Chondrocyte (in vitro differentiated cells): ENCODE measurements around the gene HSPA1B. TPM values are rescaled to one million over a fixed set of nuclear protein-coding genes. Genes with fewer than 3 reads are reported as not detected.

Source experiments
- DNase-seq: peaks from one replicate; pipeline ENCODE4 v3.0.0; 2021; ENCODE audit warnings: mixed read lengths, low spot score
- H3K27ac Mint-ChIP-seq: one replicate; pipeline ENCODE4 v1.8.0; 2021; ENCODE audit warnings: mild to moderate bottlenecking, moderate library complexity, mixed read lengths; ENCODE audit not compliant: unreplicated experiment
- H3K27me3 Mint-ChIP-seq: 2 replicates; pipeline ENCODE4 v1.8.0; 2021; ENCODE audit warnings: low read depth, mixed read lengths
- H3K36me3 Mint-ChIP-seq: 2 replicates; pipeline ENCODE4 v1.8.0; 2021; ENCODE audit warnings: low read depth, mixed read lengths
- H3K4me1 Mint-ChIP-seq: 2 replicates; pipeline ENCODE4 v1.8.0; 2021; ENCODE audit warnings: low read depth, mild to moderate bottlenecking, mixed read lengths
- H3K4me3 Mint-ChIP-seq: one replicate; pipeline ENCODE4 v1.8.0; 2021; ENCODE audit warnings: mild to moderate bottlenecking, moderate library complexity, mixed read lengths; ENCODE audit not compliant: unreplicated experiment
- H3K9me3 Mint-ChIP-seq: 2 replicates; pipeline ENCODE4 v1.8.0; 2021; ENCODE audit warnings: low read depth, mixed read lengths
- CTCF ChIP-seq: fragments of 200-600 bp; sonication (generic); IDR thresholded peaks from 2 replicates; pipeline ENCODE4 v1.5.0; 2021; ENCODE audit warnings: antibody characterized with exemption, mild to moderate bottlenecking, moderate library complexity
- total RNA-seq: library from RNA; stranded (reverse); gene quantifications from 3 replicates; pipeline ENCODE4 v1.2.1, GENCODE V29; 2021

The HSPA1B gene
- total RNA-seq, 1 donor from 2014 or later, result 46.8 TPM

- no peaks in the 10 kb centered on the region for H3K27me3 Mint-ChIP-seq
- TF ChIP-seq CTCF, result no peak
- no peak overlapping the region for H3K4me3 Mint-ChIP-seq
- no peaks in the 10 kb centered on the region for H3K4me1 Mint-ChIP-seq
- H3K36me3 Mint-ChIP-seq, result peaks cover 27% of the 10 kb centered on the region
- H3K27ac Mint-ChIP-seq, result no peak overlapping the region
- no peak for DNase-seq
- H3K9me3 Mint-ChIP-seq, result no peaks in the 10 kb centered on the region
These were observed 51.6 kb downstream of the HSPA1B start for GRCh38 chr6:31879143-31879542.

Other genes starting within 250 kb of the HSPA1B start
- gene LTB, start 245.3 kb upstream of the HSPA1B start, total RNA-seq, result not detected in 3 replicates
- gene LST1, start 241.5 kb upstream of the HSPA1B start, total RNA-seq, result not detected in 3 replicates
- gene NCR3, start 234.7 kb upstream of the HSPA1B start, total RNA-seq, result not detected in 3 replicates
- gene AIF1, start 212.5 kb upstream of the HSPA1B start, total RNA-seq, result not detected in 3 replicates
- gene PRRC2A, start 207.0 kb upstream of the HSPA1B start, total RNA-seq, result 156 to 185 TPM (median 157 TPM) in 3 replicates
- gene BAG6, start 175.1 kb upstream of the HSPA1B start, total RNA-seq, result 253 to 308 TPM (median 262 TPM) in 3 replicates
- gene APOM, start 171.8 kb upstream of the HSPA1B start, total RNA-seq, result 0.85 to 1.2 TPM in 2 of 3 replicates, not detected in the other
- gene C6orf47, start 167.0 kb upstream of the HSPA1B start, total RNA-seq, result 19.1 to 20.3 TPM (median 20.2 TPM) in 3 replicates
- 12.0 to 15.4 TPM (median 13.9 TPM) in 3 replicates for gene GPANK1, start 162.7 kb upstream of the HSPA1B start, total RNA-seq
- gene CSNK2B, start 161.7 kb upstream of the HSPA1B start, total RNA-seq, result 116 to 126 TPM (median 122 TPM) in 3 replicates
- 10.2 to 14.3 TPM (median 11.7 TPM) in 3 replicates for gene LY6G5B, start 157.8 kb upstream of the HSPA1B start, total RNA-seq
- 1.3 to 3.6 TPM (median 2.4 TPM) in 3 replicates for gene LY6G5C, start 146.7 kb upstream of the HSPA1B start, total RNA-seq
- 27.8 to 33.9 TPM (median 32.3 TPM) in 3 replicates for gene ABHD16A, start 124.4 kb upstream of the HSPA1B start, total RNA-seq
- not detected in 3 replicates for gene LY6G6F, start 120.9 kb upstream of the HSPA1B start, total RNA-seq
- gene LY6G6D, start 112.4 kb upstream of the HSPA1B start, total RNA-seq, result not detected in 3 replicates
- gene LY6G6C, start 106.0 kb upstream of the HSPA1B start, total RNA-seq, result 0.30 TPM in 1 of 3 replicates, not detected in the others
- gene MPIG6B, start 104.4 kb upstream of the HSPA1B start, total RNA-seq, result not detected in 3 replicates
- 66.4 to 99.6 TPM (median 95.7 TPM) in 3 replicates for gene DDAH2, start 98.4 kb upstream of the HSPA1B start, total RNA-seq
- gene CLIC1, start 91.2 kb upstream of the HSPA1B start, total RNA-seq, result 256 to 328 TPM (median 317 TPM) in 3 replicates
- 8.4 to 17.4 TPM (median 9.4 TPM) in 3 replicates for gene MSH5, start 87.7 kb upstream of the HSPA1B start, total RNA-seq
- gene SAPCD1, start 65.1 kb upstream of the HSPA1B start, total RNA-seq, result 1.3 to 2.4 TPM (median 1.4 TPM) in 3 replicates
- 0.15 to 0.62 TPM (median 0.17 TPM) in 3 replicates for gene VWA7, start 50.4 kb upstream of the HSPA1B start, total RNA-seq
- gene VARS1, start 32.0 kb upstream of the HSPA1B start, total RNA-seq, result 71.1 to 101 TPM (median 71.9 TPM) in 3 replicates
- 35.0 to 42.5 TPM (median 35.7 TPM) in 3 replicates for gene LSM2, start 20.8 kb upstream of the HSPA1B start, total RNA-seq
- 0.89 to 1.5 TPM (median 1.00 TPM) in 3 replicates for gene HSPA1L, start 12.5 kb upstream of the HSPA1B start, total RNA-seq
- 23.0 to 46.3 TPM (median 46.2 TPM) in 3 replicates for gene HSPA1A, start 12.2 kb upstream of the HSPA1B start, total RNA-seq
- gene NEU1, start 35.1 kb downstream of the HSPA1B start, total RNA-seq, result 63.8 to 67.5 TPM (median 64.2 TPM) in 3 replicates
- not detected in 3 replicates for gene SLC44A4, start 51.3 kb downstream of the HSPA1B start, total RNA-seq
- gene EHMT2, start 70.0 kb downstream of the HSPA1B start, total RNA-seq, result 37.7 to 53.0 TPM (median 40.0 TPM) in 3 replicates
- 6.3 to 7.6 TPM (median 6.7 TPM) in 3 replicates for gene ZBTB12, start 74.3 kb downstream of the HSPA1B start, total RNA-seq
- 0.52 to 1.5 TPM (median 0.56 TPM) in 3 replicates for gene C2, start 100.0 kb downstream of the HSPA1B start, total RNA-seq
- 2.3 to 3.2 TPM (median 2.6 TPM) in 3 replicates for gene CFB, start 118.4 kb downstream of the HSPA1B start, total RNA-seq
- 43.5 to 59.3 TPM (median 50.6 TPM) in 3 replicates for gene NELFE, start 131.2 kb downstream of the HSPA1B start, total RNA-seq
- gene SKIC2, start 131.4 kb downstream of the HSPA1B start, total RNA-seq, result 56.9 to 85.6 TPM (median 61.2 TPM) in 3 replicates
- gene DXO, start 144.4 kb downstream of the HSPA1B start, total RNA-seq, result 15.8 to 25.9 TPM (median 19.3 TPM) in 3 replicates
- 7.2 to 13.3 TPM (median 10.5 TPM) in 3 replicates for gene C4A, start 154.3 kb downstream of the HSPA1B start, total RNA-seq
- 7.3 to 10.3 TPM (median 9.6 TPM) in 3 replicates for gene C4B, start 187.1 kb downstream of the HSPA1B start, total RNA-seq
- 0.30 to 0.68 TPM (median 0.41 TPM) in 3 replicates for gene CYP21A2, start 210.7 kb downstream of the HSPA1B start, total RNA-seq